NCI-H226 (cell line): ENCODE measurements around the gene PLEKHA5.
"Not testable (repeated sequence)": the region's sequence is repeated elsewhere in the genome, so short reads cannot be mapped to it uniquely, and the experiment has no call there.

Experiments
- DNase-seq: peaks from one replicate; pipeline ENCODE4 v3.0.0-alpha.2; 2015

PLEKHA5 gene

DNA sequence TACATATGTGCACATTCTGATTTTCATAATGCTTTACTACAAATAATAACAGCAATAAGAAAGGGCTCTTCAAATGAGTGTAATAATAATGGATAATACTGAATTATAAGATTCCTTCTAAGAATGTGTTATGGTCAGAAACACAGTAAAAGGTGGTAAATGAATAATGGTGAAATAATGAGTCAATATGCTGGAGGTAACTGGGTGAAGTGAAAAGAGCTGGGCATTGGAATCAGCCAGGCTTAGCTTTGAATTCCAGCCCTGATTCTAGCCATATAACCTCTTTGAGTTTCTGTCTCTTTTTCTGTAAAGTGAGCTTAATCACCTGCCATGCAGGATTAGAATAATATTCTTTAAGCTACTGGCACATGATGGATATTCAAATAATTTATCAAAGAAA is 39.1 kb downstream of the PLEKHA5 start:
- no peak for DNase-seq

DNA sequence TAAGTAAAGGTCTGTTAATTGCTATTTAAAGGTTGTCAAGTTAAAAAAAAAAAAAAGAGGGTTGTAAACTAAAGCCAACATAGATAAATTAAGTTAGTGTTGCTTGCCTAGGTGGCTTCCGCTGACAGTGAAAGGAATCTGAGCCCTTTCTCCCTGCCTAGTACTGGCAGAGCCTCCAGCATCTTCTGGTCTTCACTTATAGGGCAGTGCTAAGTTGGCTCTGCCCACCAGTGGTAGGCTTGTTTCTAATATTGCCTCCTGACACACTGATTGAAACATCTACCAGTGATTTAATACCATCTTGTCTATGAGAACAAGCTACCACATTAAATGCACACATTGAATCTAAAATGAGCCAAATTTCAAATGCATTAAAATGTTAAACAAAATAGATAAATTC is 39.7 kb downstream of the PLEKHA5 start:
- no peak for DNase-seq

DNA sequence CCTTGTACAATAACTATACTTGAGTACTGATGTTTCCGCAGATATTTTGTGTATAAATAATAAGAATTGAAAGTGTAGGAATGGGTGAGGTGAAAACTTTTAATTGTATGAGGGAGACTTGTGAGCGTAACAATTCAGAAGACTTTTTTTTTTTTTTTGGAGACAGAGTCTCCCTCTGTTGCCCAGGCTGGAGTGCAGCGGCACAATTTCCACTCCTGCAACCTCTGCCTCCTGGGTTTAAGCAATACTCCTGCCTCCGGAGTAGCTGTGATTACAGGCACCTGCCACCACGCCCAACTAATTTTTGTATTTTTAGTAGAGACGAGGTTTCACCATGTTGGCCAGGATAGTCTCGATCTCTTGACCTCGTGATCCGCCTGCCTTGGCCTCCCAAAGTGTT is 40.8 kb downstream of the PLEKHA5 start:
- DNase-seq, result not testable (repeated sequence)

- DNase-seq, result peak; percentile 12
These were observed 42.2 kb downstream of the PLEKHA5 start for GRCh38 chr12:19171731-19172130.

DNA sequence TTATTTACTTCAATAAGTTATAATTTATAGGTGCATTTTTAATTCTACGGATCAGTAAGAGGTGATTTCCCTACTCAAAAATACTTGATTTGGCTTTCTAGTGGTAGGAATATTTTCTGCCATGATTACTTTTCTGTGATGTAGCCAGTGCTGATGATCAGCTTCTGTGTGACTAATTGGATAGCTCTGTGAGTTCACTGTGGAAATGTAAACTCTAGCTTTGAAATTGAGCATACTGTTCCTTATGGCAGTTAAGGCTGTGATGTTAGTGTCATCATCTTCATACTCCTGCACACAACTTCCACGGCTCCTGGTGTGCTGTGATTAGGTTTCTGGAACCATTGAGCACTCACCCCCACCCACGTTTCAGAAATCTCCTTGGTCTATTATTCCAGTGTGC is 48.2 kb downstream of the PLEKHA5 start:
- DNase-seq, result no peak

GRCh38 chr12:19179986-19180385 is 50.5 kb downstream of the PLEKHA5 start:
- DNase-seq, result no peak

- DNase-seq, result no peak
These were observed 52.3 kb downstream of the PLEKHA5 start for GRCh38 chr12:19181666-19182426.

DNA sequence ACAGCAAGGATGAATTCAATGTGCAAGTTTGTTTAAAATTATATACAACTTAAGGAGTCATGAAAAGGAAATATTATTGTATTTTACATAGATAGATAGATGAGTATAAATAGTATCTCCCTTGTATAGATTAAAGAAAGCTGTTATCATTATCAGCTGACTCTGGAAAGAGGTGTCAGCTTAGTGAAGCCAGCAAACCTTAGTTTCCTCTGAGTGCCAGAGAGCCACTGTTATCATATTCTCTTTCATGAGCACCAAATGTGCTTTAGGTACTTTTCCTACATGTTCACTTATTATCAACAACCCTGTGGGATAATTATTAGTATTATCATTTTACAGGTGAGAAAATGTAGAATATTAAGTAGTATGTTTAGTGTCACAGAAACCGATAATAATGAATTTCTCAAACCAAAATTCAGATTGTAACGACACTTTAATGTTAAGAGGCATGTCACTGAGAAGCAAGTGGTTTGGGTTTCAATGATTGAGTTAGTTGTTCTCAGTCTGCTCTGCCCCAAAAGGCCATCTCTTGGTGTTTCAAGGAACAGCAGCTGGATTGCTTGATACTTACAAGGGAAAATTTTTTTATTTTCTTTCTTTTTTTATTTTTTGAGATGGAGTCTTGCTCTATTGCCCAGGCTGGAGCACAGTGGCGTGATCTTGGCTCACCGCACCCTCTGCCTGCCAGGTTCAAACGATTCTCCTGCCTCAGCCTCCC is 53.7 kb downstream of the PLEKHA5 start:
- no peak for DNase-seq

DNA sequence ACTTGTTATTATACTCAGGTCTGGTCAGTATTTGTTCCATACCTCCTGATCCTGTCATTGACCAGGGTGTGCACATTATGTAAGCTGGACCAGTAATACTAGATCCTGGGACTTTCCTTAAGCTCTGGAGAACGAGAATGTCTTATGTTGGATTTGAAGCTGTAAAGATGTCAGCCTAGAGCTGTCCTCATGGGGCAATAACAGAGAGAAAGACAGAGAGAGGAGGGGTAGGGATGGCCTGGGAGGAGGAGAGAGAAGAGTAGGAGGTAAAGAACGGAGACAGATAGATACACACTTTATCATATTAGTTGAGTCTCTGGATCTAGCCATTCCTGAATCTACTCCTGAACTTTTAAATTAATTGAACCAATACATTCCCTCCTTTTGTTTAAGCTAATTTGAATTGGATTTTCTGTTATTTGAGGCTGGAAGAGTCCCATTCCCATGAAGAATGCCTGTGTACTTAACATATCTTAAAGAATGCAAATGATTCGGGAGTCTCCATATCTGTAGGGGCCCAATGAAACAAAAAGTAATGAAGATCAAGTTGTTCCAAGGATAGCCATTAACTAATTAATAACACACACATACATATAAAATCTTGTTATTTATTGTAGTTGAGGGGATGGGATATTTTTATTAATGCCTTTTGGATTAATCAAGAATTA is 55.9 kb downstream of the PLEKHA5 start:
- DNase-seq, result no peak

- DNase-seq, result peak; percentile 44
These were observed 57.5 kb downstream of the PLEKHA5 start for GRCh38 chr12:19186722-19187661.

- DNase-seq, result no peak
These were observed 60.0 kb downstream of the PLEKHA5 start for GRCh38 chr12:19189522-19189921.

DNA sequence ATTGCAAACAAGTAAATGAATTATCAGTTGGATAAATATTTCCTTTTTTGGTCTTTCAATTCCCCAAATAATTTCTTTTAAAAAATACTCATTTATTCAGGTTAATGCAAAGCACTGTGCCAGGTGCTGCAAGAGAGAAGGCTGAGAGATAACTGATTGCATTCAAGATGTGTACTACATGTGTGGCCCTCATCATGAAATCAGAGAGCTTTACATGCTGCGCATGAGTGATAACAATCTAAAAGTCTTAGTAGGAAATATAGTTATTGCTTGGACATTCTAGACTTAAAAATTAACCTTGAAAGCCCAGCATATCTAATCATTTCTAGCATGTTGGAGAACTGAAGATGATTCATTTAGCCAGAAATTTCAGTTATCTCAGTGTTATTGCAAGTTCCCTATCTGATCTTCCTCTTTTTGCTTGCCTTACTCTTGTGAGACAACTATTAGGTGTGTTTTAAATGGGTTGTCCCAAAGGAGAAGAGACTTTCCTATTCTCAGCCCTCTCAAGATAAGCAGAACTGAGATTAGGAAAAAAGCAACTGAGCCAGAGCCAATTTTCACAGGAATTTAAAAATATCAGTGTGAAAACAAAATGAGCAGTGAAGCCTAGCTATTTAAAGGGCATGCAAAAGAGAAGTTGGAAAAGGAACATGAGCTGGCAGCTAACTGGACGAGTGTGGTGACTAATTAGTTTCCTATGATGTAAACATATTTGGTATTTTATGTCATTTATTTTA is 60.9 kb downstream of the PLEKHA5 start:
- peak; percentile 53 for DNase-seq

GRCh38 chr12:19191089-19191488 is 61.6 kb downstream of the PLEKHA5 start:
- DNase-seq, result peak; percentile 6

GRCh38 chr12:19191563-19191962 is 62.0 kb downstream of the PLEKHA5 start:
- DNase-seq, result no peak

- DNase-seq, result no peak
These were observed 63.2 kb downstream of the PLEKHA5 start for GRCh38 chr12:19192710-19193109.

DNA sequence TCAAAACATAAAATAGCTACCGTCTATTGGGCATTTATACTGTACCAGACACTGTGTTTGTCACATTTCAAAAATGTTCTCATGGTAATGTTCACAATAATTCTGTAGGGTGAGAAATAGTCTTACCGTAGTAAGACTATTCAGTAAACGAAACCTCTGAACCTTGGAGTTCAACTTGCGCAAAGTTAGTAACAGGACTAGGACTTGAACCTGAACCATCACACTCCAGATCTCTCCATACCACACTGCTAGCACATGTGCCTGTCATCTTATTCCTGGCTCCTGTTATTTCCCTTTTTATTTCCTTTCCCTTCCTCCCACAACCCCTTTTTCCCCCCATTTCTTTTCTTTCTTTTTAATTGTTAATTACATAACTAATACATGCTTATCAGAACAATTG is 65.4 kb downstream of the PLEKHA5 start:
- no peak for DNase-seq

GRCh38 chr12:19196959-19197630 is 67.6 kb downstream of the PLEKHA5 start:
- DNase-seq, result no peak

DNA sequence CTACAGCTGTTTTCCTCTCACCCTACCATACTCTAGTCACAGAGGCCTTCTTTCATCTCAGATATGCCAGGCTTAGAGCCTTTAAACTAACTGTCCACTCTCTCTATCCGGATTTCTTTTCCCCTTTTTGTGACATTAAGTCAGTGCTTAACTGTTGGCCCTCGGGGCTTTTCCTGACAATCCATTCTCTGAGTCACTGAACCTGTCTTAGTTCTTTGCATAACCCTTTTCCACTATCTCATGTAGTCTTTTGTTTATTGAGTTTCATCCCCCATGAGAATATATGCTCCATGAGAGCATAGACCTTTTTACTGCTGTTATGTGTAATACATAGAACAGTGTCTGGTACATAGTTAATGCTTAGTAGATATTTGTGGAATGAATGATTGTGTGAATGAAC is 68.7 kb downstream of the PLEKHA5 start:
- peak; percentile 87 for DNase-seq

- DNase-seq, result no peak
These were observed 69.8 kb downstream of the PLEKHA5 start for GRCh38 chr12:19199332-19199731.

DNA sequence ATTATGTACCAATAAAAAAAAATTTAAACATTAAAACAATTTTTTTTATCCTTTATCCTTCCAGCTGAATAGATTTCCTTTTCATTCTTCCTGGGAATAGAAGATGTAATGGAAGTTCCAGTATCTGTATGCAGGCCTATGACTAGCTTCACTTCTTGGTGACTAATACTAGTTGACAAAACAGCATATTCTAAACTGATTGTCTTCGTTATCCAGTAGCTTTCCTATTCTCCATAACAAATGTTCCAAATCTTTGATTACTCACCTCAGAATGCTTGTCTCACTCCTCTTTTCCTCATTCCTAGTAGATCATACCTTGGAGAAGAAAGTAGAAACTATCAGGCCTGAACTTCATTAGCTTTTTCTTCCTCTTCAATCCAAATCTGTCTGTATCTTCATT is 70.7 kb downstream of the PLEKHA5 start:
- peak; percentile 56 for DNase-seq

- peak; percentile 15 for DNase-seq
These were observed 72.1 kb downstream of the PLEKHA5 start for GRCh38 chr12:19201661-19202060.
